ENCODE results near the gene UST.

UST gene

GRCh38 chr6:148959501-148959900 lies 212.7 kb downstream of the UST start:
- TF ChIP-seq, protein P1, sequence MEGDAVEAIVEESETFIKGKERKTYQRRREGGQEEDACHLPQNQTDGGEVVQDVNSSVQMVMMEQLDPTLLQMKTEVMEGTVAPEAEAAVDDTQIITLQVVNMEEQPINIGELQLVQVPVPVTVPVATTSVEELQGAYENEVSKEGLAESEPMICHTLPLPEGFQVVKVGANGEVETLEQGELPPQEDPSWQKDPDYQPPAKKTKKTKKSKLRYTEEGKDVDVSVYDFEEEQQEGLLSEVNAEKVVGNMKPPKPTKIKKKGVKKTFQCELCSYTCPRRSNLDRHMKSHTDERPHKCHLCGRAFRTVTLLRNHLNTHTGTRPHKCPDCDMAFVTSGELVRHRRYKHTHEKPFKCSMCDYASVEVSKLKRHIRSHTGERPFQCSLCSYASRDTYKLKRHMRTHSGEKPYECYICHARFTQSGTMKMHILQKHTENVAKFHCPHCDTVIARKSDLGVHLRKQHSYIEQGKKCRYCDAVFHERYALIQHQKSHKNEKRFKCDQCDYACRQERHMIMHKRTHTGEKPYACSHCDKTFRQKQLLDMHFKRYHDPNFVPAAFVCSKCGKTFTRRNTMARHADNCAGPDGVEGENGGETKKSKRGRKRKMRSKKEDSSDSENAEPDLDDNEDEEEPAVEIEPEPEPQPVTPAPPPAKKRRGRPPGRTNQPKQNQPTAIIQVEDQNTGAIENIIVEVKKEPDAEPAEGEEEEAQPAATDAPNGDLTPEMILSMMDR (IDR thresholded peaks at IDR 0.05; ENCODE audit: borderline replicate concordance, control extremely low read depth, extremely low read depth, insufficient read depth, missing control alignments) = no peak
- no peak for DNase-seq (ENCODE audit: low spot score)
- in situ Hi-C loops (cut with MboI; ENCODE audit: low sequenced_read_pairs, unreplicated experiment) = loop anchor here (10.0 kb wide), 1 partner anchor 395 kb away; no protein-coding TSS in a partner anchor

- DNase-seq (ENCODE audit: low spot score) = no peak
- in situ Hi-C loops (cut with MboI; ENCODE audit: low sequenced_read_pairs, unreplicated experiment) = no loop called here
- TF ChIP-seq, protein P1 (IDR thresholded peaks at IDR 0.05; ENCODE audit: borderline replicate concordance, control extremely low read depth, extremely low read depth, insufficient read depth, missing control alignments) = no peak
Measured at GRCh38 chr6:148962854-148963515, 216.2 kb downstream of the UST start.

DNA sequence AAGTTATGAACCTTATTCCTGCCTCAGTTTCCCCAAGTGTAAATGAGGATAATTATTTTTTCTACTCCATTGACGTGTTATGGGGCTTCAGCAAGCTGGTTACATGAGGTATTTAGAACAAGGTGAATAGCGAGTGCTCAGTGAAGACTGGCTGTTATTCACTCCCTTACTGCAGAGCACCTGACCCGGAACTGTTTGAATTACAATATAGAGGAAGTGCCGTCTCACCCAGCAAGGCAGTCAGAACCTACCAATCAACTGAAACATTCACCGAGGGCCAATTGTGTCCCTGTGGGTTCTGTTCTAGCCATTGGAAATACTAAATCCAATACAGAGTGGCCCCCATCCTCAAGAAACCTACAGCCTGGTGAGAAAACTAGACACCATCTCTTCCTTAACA lies 216.9 kb downstream of the UST start:
- in situ Hi-C loops (cut with MboI; ENCODE audit: low sequenced_read_pairs, unreplicated experiment) = no loop called here
- TF ChIP-seq, protein P1 (IDR thresholded peaks at IDR 0.05; ENCODE audit: borderline replicate concordance, control extremely low read depth, extremely low read depth, insufficient read depth, missing control alignments) = no peak
- DNase-seq (ENCODE audit: low spot score) = no peak

DNA sequence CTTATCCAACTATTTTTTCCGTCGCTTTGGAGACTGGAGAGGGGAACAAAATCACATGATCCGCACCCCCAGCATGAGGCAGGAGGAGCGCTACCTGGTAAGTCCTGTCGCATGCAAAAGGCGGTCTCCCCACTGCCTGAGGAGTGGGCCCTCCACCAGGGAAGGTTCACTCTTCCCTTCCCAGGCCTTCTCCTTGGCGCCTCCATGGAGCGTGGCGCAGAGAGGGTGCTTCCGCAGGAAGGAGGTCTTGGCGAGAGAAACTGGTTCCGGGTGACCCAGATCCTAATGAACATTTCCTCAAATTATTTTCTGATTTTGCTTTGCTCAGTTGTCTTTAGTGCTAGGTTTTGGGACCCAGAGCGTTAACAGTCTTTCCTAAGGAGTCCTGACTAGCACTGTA lies 217.6 kb downstream of the UST start:
- in situ Hi-C loops (cut with MboI; ENCODE audit: low sequenced_read_pairs, unreplicated experiment) = no loop called here
- no peak for DNase-seq (ENCODE audit: low spot score)
- TF ChIP-seq, protein P1 (IDR thresholded peaks at IDR 0.05; ENCODE audit: borderline replicate concordance, control extremely low read depth, extremely low read depth, insufficient read depth, missing control alignments) = no peak

DNA sequence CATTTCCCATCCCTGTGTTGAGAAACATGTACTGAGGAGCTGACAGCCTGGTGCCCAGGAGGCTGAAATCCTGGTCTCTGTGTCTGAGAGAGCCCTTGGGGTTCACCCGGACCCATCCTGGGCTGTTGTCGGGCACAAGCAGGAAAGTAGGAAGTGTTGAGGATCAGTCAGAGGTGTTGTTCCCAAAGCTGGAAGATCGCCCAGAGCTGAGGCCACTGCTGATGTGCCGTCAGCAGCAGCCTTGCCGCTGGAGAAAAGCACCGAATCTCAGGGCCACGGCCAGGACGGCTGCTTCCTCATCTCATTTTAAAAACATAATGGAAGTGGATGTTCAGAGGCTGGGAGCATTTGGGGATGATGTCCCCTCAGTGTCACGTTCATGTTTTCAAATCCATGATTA lies 218.5 kb downstream of the UST start:
- in situ Hi-C loops (cut with MboI; ENCODE audit: low sequenced_read_pairs, unreplicated experiment) = no loop called here
- TF ChIP-seq, protein P1 (IDR thresholded peaks at IDR 0.05; ENCODE audit: borderline replicate concordance, control extremely low read depth, extremely low read depth, insufficient read depth, missing control alignments) = no peak
- DNase-seq (ENCODE audit: low spot score) = no peak

- DNase-seq (ENCODE audit: low spot score) = no peak
- TF ChIP-seq, protein P1 (IDR thresholded peaks at IDR 0.05; ENCODE audit: borderline replicate concordance, control extremely low read depth, extremely low read depth, insufficient read depth, missing control alignments) = no peak
- in situ Hi-C loops (cut with MboI; ENCODE audit: low sequenced_read_pairs, unreplicated experiment) = no loop called here
Measured at GRCh38 chr6:148967011-148967520, 220.2 kb downstream of the UST start.
